HG03159 (cell line): ENCODE results near the gene FSTL5.

Source experiments
- ATAC-seq: cut with Tn5 transposase; IDR thresholded peaks from one replicate; pipeline ENCODE4 v1.9.1; 2021; ENCODE audit warnings: mild to moderate bottlenecking, moderate library complexity; ENCODE audit not compliant: unreplicated experiment

Gene FSTL5

GRCh38 chr4:161595230-161595771 is 568.5 kb downstream of the FSTL5 start:
- no peak for ATAC-seq

GRCh38 chr4:161585011-161585410 is 578.8 kb downstream of the FSTL5 start:
- no peak for ATAC-seq

DNA sequence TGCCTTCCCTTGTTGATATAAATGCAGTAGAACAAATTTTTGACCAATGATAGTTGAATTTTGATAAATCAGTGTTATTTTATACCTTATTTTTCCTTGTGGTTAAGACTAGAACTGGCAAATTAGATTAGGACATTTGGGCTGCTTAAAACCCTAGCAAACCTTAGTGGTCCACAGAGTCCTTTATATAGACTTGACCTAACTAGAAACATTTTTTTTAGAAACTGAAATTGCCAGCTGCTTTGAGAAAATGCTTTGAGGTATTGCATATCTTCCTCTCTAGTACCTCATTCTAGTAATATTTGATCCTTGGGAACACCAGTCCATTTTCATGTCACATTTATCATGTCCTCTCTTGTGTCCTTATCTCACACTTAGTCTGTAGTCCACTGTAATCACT is 580.3 kb downstream of the FSTL5 start:
- no peak for ATAC-seq

GRCh38 chr4:161581262-161582230 is 582.3 kb downstream of the FSTL5 start:
- no peak for ATAC-seq

DNA sequence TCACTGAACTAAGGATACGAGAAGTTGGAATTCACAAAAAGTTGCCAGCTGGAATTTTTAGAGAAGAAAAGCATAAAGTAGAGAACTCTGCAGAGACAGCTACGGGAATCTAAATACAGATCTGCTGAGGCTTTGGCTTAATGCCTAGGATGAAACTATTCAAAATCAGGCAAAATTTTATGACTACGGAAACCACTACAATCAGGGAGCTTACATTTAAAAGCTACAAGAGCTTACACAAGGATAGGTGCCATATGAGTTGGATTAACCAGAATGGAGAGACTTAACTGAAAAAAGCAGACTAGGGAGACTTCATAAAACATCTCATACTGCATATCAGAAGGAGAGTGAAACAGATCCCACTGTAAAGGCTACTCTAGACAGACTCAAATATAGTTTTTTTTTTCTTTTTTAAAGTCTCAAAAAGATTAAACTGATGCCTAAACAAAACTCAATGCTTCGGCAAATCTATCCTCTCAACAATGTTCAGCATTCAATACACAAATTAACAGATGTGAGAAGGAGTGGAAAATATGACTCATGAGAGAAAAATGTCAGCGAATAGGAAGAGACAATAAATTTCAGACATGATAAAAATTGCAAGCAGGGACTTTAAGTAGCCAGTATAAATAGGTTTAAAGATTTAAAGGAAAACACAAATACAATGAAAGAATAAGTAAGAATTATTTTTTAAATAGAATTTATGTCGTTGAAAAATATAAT is 586.1 kb downstream of the FSTL5 start:
- ATAC-seq: no peak

DNA sequence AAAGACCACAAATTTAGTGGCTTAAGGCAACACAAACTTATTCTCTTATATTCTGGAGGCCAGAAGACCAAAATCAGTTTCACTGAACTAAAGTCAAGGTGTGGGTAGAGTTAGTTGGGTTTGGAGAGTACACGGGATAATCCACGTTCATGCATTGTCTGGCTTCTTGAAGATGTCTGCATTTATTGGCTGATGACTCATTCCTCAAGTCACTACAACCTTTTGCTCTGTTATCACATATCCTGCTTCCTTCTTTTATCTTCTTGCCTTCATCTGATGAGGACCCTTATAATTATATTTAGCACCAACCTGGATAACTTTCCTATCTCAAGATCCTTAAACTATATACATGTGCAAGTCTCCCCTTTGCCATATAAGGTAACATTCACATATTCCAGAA is 590.0 kb downstream of the FSTL5 start:
- ATAC-seq: no peak

GRCh38 chr4:161564230-161564834 is 599.5 kb downstream of the FSTL5 start:
- ATAC-seq: no peak

DNA sequence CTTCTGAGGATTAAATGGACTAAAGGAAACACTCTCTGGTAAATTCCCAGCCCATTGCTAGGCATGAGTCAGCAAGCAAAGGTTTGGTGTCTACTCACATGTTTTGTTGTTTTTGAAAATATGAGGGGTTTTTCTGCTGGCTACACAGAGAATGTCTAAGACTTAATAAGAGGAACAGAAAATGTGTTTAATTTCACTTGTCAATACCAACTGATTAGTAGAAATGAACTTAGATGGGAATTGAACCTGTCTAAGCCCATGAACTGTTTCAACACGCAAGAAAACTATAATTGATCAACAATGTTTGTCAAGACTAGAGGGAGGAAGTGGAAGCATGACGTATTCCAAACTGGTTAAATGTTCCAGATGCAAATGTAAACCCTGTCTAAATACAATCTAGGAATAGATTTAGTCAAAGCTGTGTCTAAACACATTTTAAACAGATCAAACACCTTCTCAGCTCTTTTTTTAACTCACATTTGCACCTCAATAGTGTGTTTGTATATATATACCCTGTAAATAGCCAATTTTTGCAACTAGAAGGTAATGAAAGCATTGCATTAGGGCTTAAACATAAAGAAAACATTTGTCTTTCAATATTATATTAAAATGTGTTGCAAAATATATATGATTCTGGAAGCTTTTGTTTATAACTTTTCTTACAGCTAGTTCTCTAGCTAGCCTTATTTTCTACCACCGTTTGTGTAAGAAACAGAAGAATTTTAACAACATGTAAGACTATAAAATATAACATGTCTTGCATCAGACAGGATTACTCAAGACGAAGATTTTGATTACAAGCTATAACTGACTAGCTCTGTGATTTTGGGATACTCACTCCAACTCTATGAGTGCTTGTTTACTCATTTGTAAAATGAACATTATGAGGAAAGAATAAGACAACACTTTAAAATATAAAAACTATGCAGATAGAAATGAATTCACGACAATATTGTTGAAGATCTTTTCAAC is 607.8 kb downstream of the FSTL5 start:
- peak; percentile 81 for ATAC-seq

GRCh38 chr4:161554372-161554990 is 609.3 kb downstream of the FSTL5 start:
- no peak for ATAC-seq

DNA sequence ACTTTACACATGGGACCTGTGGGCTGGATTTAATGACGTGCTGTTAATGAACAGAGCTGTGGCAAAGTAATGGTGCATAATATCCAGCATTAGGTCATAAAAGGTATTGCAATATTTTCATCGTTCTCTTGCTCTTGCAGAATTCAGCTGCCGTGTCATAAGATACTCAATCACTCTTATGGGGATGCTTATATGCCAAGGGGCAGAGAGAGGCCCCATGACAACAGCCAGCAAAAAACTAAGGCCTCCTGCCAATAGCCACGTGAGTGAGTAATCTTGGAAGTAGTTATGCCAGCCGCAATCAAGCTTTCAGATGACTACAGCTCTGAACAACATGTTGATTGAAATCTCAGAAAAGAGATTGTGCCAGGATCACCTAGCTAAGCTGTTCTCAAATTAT is 616.9 kb downstream of the FSTL5 start:
- ATAC-seq: no peak

GRCh38 chr4:161540265-161540664 is 623.5 kb downstream of the FSTL5 start:
- ATAC-seq: no peak

DNA sequence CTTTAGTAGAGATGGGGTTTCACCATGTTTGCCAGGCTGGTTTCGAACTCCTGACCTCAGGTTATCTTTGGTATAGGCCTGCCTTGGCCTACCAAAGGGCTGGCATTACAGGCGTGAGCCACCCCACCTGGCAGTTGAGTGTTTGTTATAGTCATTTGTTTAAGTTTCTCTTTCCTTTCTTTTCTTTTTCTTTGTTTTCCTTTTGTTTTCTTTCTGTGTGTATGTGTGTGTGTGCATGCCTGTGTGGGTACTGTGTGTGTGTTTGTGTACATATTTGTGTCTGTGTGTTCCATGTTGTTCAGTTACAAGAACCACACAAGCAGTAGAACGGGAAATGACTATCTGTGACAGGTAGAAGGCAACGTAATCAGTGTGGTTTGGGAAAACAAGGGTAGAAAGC is 624.9 kb downstream of the FSTL5 start:
- no peak for ATAC-seq

- no peak for ATAC-seq
Measured at GRCh38 chr4:161530710-161531109, 633.1 kb downstream of the FSTL5 start.

- no peak for ATAC-seq
Measured at GRCh38 chr4:161525121-161525520, 638.7 kb downstream of the FSTL5 start.

- ATAC-seq: no peak
Measured at GRCh38 chr4:161522031-161522430, 641.8 kb downstream of the FSTL5 start.

- no peak for ATAC-seq
Measured at GRCh38 chr4:161519611-161520010, 644.2 kb downstream of the FSTL5 start.

DNA sequence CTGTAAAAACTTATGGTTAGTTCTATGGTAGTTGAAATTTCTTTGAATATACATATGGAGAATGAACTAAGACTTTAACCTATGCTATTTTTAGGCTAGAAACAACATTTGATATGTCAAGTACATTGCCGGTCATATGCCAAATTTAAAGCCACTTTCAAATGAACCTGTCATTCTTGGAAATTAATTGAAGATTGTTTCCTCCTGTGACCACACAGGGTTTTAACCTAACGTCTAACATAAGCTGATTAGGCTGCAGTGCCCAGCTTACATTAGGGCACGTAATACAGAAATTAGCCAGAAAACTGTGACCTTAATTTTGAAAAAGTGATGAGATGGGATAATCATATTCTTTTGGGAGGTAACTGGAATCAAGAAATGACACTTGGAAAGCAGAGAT is 645.9 kb downstream of the FSTL5 start:
- no peak for ATAC-seq

GRCh38 chr4:161505141-161505540 is 658.7 kb downstream of the FSTL5 start:
- ATAC-seq: no peak

DNA sequence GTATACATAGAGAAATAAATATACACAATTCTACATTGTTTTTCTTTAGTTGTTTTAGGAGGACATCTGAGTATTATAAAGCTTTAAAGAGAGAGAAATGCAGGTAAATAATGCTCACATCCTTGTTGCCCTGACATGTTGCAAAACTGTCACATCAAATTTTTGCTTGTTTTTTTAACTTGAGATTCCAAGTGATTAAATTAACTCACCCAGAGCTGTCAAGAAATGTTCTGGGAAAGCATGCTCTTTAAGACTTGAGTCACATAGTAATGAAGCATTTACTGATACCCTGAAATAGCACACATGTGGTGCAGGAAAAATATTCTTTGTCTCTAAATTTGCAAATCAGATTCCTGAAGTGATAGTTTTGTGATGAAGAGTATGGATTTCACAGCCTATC is 665.6 kb downstream of the FSTL5 start:
- ATAC-seq: no peak

GRCh38 chr4:161486461-161486860 is 677.3 kb downstream of the FSTL5 start:
- no peak for ATAC-seq
